Activated CD8-positive, alpha-beta memory T cell treated with anti-CD3 and anti-CD28 coated beads, Interleukin-2, amount 50 U/mL, for 48 hours (primary cell): ENCODE data around the gene RCBTB1.

Source experiments
- DNase-seq: peaks from one replicate; pipeline ENCODE4 v3.0.0-alpha.2; 2020

The RCBTB1 gene

GRCh38 chr13:49553888-49554287 is 31.5 kb downstream of the RCBTB1 start:
- DNase-seq = no peak

DNA sequence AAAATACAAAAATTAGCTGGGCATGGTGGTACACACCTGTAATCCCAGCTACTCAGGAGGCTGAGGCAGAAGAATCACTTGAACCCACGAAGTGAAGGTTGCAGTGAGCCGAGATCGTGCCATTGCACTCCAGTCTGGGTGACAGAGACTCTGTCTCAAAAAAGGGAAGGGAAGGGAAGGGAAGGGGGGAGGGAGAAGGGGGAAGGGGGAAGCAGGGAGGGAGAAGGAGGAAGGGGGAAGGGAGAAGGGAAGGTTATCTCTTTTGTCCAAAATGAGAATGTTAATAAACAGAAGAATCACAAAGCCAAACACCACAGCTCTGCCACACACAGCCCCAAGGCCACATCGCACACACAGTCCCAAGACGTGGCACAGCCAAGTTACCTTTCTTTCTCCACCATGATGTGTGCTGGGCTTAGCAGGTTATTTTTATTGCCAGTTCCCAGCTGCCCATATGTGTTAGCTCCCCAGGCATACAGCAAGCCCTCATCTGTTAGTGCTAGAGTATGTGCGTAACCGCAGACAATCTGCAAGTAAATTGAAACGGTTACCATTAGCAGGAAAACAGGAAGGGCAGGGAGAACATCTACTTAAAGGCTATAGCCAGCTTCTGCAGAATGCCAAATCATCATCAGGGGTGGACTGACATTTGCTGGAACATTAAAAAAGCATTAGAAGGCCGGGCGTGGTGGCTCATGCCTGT is 34.3 kb downstream of the RCBTB1 start:
- DNase-seq = no peak

GRCh38 chr13:49549289-49549688 is 36.1 kb downstream of the RCBTB1 start:
- DNase-seq = no peak

GRCh38 chr13:49546561-49546960 is 38.8 kb downstream of the RCBTB1 start:
- no peak for DNase-seq

DNA sequence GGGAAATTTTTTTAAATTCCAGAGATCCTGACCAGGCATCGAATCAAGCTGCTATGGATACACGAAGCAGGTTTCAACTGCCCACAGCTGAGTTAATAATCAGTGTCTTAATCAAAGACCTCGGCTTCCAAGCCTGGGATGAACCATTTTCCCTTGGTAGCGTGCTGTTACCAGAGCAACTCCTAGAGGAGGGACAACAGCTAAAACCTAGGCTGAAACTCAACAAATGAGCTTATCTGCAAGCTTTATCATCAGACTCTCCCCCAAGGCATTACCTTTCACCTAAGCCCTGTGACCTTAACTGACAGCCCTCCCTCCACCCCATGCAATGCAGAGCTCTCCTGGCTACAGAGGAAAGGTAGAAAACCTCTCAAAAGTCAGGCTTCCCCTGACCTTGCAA is 39.7 kb downstream of the RCBTB1 start:
- DNase-seq = no peak

DNA sequence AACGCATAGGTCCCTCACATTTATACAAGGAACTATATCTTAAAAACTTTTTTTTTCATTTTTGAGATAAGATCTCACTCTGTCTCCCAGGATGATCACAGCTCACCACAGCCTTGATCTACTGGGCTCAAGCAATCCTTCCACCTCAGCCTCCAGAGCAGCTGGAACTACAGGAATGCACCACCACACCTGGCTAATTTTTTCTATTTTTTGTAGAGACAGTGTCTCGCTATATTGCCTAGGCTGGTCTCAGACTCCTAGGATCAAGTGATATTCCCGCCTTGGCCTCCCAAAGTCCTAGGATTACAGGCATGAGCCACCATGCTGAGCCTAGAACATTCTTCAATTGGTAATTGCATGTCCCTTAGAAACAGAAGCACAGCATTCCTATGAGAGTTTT is 41.7 kb downstream of the RCBTB1 start:
- DNase-seq = no peak

GRCh38 chr13:49540552-49540951 is 44.8 kb downstream of the RCBTB1 start:
- DNase-seq = no peak

- no peak for DNase-seq
These were observed 45.6 kb downstream of the RCBTB1 start for GRCh38 chr13:49539746-49540145.

- DNase-seq = no peak
These were observed 46.0 kb downstream of the RCBTB1 start for GRCh38 chr13:49539313-49539712.

DNA sequence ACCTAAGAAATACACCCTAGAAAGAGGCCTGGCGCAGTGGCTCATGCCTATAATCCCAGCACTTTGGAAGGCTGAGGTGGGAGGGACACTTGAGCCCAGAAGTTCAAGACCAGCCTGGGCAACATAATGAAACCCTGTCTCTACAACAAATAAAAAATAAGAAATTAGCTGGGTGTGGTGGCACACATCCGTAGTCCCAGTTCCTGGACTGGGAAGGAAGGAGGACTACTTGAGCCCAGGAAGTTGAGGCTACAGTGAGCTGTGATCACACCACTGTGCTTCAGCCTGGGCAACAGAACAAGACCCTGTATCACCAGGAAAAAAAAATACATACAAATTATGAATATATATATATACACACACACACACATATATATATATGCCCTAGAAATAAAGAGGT is 47.0 kb downstream of the RCBTB1 start:
- DNase-seq = no peak

DNA sequence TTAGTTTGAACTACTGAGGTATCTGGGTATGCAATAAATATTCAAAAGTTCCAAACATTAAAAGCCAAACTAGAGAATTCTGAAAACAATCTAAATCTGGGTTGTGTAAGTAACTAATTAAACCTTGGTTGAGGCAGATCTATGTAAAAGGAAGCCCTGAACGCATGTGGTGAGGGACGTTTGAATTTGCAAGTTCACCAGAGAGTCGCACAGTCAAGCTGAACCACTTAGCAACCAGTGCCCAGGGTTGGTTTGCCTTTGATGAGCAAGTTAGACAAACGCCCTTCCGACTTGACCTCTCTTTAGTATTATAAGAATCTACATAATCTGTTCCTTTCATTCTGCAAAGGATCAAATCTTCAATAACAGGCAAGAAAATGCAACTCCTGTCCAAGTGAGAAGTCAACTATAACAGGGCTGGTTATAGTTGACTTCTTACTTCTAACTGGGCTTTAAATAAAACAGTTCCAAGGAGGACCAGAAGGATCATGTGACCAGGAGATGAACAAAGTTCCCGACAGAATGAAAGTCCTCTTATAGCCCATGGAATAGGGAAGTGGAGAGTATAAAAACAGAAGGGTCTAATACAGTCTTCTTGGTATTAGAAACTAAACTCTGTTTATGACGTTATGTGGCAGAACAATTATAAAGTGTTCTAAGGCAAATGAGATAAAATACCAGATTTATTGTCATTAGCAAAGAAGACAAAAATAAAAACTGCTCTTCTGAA is 49.0 kb downstream of the RCBTB1 start:
- no peak for DNase-seq

- DNase-seq = no peak
These were observed 51.6 kb downstream of the RCBTB1 start for GRCh38 chr13:49533591-49534269.

DNA sequence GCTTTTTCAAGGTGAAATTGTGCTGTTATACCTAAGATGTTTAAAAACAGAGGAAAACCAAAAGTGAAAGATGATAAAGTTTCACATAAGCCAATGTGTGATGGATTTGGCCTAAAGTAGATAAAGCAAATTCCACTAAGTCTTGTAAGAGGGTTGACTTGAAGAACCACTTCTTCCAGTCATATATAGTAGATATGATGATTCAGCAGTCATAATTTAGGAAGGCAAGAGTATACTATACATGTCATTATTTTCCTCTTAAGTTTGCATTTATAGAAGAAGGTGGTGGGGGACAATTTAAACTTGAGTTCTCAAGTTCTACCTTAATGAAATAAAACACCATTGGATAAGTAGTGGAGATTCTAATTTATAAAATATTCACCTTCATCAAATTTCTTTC is 52.3 kb downstream of the RCBTB1 start:
- no peak for DNase-seq

DNA sequence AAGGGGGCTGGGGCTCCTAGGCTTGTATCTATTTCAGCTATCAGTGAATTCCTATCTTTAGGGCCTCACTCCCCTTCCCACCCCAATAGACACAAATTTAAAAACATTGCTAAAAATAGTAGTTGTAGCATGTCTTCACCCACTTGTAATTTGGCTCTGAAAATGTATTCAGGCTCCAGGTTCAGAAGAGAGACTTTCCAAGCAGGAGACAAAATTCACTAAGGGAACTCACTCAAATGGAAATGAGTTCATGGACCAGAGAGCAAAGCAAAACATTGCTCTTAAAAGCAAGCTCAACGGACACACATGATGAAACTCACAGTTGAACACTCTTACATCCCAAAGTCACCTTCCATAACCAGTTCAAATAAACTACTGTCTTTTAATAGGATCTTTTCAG is 52.8 kb downstream of the RCBTB1 start:
- DNase-seq = no peak

DNA sequence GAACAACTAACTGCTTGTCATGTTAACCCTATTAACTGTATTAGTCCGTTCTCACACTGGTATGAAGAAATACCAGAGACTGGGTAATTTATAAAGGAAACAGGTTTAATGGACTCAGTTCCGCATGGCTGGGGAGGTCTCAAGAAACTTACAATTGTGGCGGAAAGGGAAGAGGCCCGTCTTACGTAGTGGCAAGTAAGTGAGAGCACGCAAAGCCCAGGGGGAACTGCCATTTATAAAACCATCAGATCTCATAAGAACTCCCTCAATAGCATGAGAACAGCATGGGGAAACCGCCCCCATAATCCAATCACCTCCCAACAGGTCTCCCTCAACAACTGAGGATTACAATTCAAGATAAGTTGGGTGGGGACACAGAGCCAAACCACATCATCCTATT is 54.9 kb downstream of the RCBTB1 start:
- DNase-seq = no peak

GRCh38 chr13:49528161-49528560 is 57.2 kb downstream of the RCBTB1 start:
- DNase-seq = no peak

- DNase-seq = no peak
These were observed 58.2 kb downstream of the RCBTB1 start for GRCh38 chr13:49527123-49527522.

DNA sequence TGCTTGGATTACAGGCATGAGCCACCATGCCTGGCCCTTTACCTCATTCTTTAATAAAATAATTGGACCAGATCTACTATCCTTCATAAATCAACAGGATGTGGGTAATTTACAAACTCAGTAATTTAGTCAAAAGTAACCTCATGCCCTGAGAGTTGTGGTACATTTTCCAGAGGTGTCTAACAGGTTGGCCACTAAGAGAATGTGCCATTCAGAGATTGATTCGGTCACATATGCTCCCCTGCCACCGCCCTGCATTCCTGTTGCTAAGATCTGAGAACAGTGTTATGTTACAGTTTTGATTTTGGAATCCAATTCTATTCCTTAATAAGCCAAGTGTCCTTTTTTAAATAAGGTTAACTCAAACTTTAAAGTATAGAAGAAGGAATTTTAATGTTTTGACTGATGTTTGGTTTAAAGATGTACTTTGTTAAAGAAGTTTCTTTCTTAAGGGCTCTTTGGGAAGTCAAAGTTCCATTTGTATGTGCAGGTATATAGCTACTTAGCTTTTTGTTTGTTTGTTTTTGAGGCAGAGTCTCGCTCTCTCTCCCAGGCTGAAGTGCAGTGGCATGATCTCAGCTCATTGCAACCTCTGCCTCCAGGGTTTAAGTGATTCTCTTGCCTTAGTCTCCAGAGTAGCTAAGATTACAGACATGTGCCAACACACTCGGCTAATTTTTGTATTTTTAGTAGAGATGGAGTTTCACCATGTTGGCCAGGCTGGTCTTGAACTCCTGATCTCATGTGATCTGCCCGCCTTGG is 60.4 kb downstream of the RCBTB1 start:
- DNase-seq = no peak

DNA sequence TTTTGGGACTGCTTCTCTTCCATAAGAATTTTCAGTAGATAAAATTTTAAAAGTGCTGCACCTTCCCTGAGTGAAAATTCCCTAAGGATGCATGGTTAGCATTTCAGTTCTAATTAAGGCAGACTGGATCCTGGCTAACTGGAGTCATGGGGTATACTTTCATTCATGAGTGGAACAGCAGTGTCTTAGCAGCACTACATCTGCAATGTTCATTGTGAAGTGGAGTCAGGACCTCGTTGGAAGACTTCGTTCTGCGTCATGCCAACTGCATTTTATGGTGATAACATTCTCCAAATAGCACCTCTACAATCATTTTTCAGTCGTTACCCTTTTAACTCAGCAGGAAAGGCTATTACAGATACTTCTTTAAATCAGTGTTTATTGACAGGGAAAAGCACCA is 64.1 kb downstream of the RCBTB1 start:
- DNase-seq = no peak

DNA sequence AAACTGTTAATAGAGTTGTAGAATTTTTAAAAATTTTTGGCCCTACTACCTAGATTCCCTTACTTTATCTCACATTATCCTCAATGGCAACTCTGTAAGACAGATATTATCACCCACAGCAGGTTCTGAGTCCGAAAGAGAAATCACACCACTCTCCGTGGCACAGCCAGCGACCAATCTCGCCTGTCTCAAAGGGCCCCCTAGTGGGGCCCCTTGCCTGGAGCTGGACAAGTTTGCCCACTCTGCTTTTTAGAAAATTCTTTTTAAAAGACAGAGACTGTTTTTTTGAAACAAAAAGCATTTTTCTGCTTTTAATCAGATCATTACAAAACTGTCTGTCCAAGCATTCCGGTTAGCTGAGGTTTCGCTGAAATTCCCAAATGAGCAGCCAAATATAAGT is 67.9 kb downstream of the RCBTB1 start:
- no peak for DNase-seq

GRCh38 chr13:49516467-49516866 is 68.9 kb downstream of the RCBTB1 start:
- no peak for DNase-seq

GRCh38 chr13:49512578-49512977 is 72.8 kb downstream of the RCBTB1 start:
- no peak for DNase-seq

- DNase-seq = no peak
These were observed 81.4 kb downstream of the RCBTB1 start for GRCh38 chr13:49503951-49504350.
